Neural crest cell (in vitro differentiated cells): Measurements from ENCODE around the gene BANF2. TPM values are rescaled to one million over a fixed set of nuclear protein-coding genes. Genes with fewer than 3 reads are reported as not detected.

Source experiments
- DNase-seq: peaks from one replicate; pipeline ENCODE4 v3.0.0; 2021; ENCODE audit warnings: low read depth, mixed read lengths, low spot score
- H3K27ac Mint-ChIP-seq: one replicate; pipeline ENCODE4 v1.8.0; 2021; ENCODE audit warnings: mild to moderate bottlenecking, mixed read lengths; ENCODE audit not compliant: unreplicated experiment
- H3K27me3 Mint-ChIP-seq: 2 replicates; pipeline ENCODE4 v1.8.0; 2021; ENCODE audit warnings: low read depth, mild to moderate bottlenecking, mixed read lengths
- H3K36me3 Mint-ChIP-seq: 2 replicates; pipeline ENCODE4 v1.8.0; 2021; ENCODE audit warnings: low read depth, mild to moderate bottlenecking, mixed read lengths
- H3K4me1 Mint-ChIP-seq: 2 replicates; pipeline ENCODE4 v1.8.0; 2021; ENCODE audit warnings: mixed read lengths
- H3K4me3 Mint-ChIP-seq: one replicate; pipeline ENCODE4 v1.8.0; 2021; ENCODE audit warnings: mild to moderate bottlenecking, mixed read lengths
- H3K9me3 Mint-ChIP-seq: 2 replicates; pipeline ENCODE4 v1.8.0; 2021; ENCODE audit warnings: mixed read lengths
- CTCF ChIP-seq: fragments of 200-600 bp; sonication (generic); conservative IDR thresholded peaks from 2 replicates; pipeline ENCODE4 v1.5.0; 2021; ENCODE audit warnings: antibody characterized with exemption, mild to moderate bottlenecking
- total RNA-seq: library from RNA; stranded (reverse); gene quantifications from 2 replicates; pipeline ENCODE4 v1.2.1, GENCODE V29; 2021

Gene BANF2
- total RNA-seq, 1 donor from 2014 or later: not detected

DNA sequence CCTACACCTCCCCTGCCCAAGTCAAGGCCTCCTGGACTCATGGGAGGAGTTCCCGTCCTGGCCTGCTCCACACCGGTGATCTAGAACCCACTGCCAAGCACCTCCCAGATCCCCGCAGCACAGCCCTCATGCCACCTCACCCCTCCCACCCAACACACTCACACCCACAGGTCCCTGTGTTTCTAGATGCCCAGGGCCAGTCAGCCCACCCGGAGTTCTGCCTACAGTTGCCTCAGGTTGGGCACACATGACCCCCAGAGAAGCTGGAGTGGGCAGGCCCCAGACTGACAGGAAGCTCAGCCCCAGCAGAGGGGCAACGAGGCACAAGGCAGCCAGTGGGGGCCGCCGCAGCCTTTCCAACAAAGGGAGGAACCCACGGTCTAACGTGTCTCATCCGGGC lies 47.4 kb upstream of the BANF2 start:
- no peaks in the 10 kb centered on the region for H3K9me3 Mint-ChIP-seq
- no peak for TF ChIP-seq CTCF
- no peak overlapping the region for H3K27ac Mint-ChIP-seq
- no peaks in the 10 kb centered on the region for H3K27me3 Mint-ChIP-seq
- peaks cover 5% of the 10 kb centered on the region for H3K36me3 Mint-ChIP-seq
- no peak for DNase-seq
- no peak overlapping the region for H3K4me3 Mint-ChIP-seq
- H3K4me1 Mint-ChIP-seq: peaks cover 28% of the 10 kb centered on the region

DNA sequence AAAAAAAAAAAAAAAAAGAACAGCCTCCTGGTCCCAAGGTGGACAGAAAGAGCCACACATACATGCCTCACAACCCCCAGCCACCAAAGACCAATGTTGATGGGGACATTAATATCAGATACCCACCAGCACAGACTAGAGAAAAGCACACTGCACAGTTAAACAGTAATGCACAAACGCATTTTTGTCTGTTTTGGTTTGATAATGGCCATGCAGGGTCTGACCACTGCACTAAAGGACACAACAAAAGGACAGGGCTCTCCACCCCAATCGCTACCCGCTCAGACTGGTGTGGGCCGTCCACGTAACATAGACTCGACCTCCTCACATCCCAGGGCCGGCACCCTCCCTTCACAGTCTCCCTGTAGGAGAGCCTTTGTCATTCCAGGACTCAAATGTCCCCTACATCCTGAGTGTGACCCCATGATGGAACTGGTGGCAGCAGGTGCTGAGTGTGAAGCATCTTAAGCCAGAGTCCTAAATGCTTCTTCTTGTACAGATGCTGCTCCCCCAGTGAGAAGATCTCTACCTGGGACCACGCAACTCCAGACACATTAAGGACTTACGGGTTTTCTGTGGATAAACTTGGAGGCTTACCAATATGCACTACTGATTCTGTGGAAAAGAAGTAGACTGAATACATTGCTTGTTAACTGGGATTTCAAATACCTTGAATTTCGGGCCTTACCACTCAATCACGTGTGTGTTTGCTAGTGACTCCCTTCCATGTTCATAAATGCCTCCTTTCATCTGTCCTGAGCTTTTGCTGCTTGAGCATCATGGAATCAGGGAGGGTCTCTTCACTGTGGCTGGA lies 45.7 kb upstream of the BANF2 start:
- Mint-ChIP-seq H3K27ac (no peak overlapping the region), H3K4me1 (peaks cover 18% of the 10 kb centered on the region), H3K27me3 (no peaks in the 10 kb centered on the region), H3K4me3 (no peak overlapping the region), H3K9me3 (no peaks in the 10 kb centered on the region), H3K36me3 (peaks cover 18% of the 10 kb centered on the region)
- no peak for TF ChIP-seq CTCF
- DNase-seq: no peak

GRCh38 chr20:17654649-17655285 lies 45.0 kb upstream of the BANF2 start:
- H3K27ac Mint-ChIP-seq: no peak overlapping the region
- H3K9me3 Mint-ChIP-seq: no peaks in the 10 kb centered on the region
- DNase-seq: peak; percentile 54
- H3K36me3 Mint-ChIP-seq: peaks cover 20% of the 10 kb centered on the region
- H3K27me3 Mint-ChIP-seq: no peaks in the 10 kb centered on the region
- peaks cover 14% of the 10 kb centered on the region for H3K4me1 Mint-ChIP-seq
- peak; percentile 75 for TF ChIP-seq CTCF
- H3K4me3 Mint-ChIP-seq: no peak overlapping the region

- Mint-ChIP-seq H3K4me1 (peaks cover 12% of the 10 kb centered on the region), H3K36me3 (peaks cover 25% of the 10 kb centered on the region), H3K9me3 (peaks cover 2% of the 10 kb centered on the region), H3K27me3 (no peaks in the 10 kb centered on the region), H3K27ac (peak overlapping the region; percentile 48), H3K4me3 (no peak overlapping the region)
- peak; percentile 34 for TF ChIP-seq CTCF
- no peak for DNase-seq
Observed at GRCh38 chr20:17655286-17655651, 44.5 kb upstream of the BANF2 start.

DNA sequence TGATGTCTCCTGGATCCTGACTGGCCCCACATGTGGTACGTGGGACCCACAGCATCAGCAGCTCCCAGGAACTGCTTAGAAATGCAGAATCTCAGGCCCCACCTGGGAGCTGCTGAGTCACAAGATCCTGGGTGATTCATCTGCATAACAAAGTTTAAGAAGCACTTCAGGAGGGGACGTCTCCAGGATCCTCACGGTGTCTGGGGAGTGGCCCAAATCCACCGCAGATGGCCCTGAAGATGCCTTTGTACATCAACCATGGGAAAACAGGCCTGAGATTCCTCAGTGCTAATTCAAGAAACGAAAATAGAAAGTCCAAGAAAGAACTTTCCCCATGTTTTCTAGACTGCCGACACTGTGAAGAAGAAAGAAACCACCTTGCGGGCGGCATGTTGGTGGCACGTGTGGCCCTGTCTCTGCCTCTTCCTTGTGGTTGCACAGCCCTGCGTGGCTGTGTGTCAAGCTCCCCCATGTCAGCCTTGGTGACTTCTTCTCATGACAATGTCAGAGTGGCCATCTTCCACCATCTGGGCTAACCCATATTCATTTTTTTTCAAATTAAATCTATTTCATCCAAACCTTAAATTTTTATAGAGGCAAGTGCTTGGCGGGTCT lies 43.8 kb upstream of the BANF2 start:
- H3K36me3 Mint-ChIP-seq: peaks cover 30% of the 10 kb centered on the region
- H3K27me3 Mint-ChIP-seq: no peaks in the 10 kb centered on the region
- no peak overlapping the region for H3K27ac Mint-ChIP-seq
- TF ChIP-seq CTCF: no peak
- H3K4me3 Mint-ChIP-seq: no peak overlapping the region
- H3K9me3 Mint-ChIP-seq: peaks cover 4% of the 10 kb centered on the region
- no peak for DNase-seq
- peaks cover 12% of the 10 kb centered on the region for H3K4me1 Mint-ChIP-seq
